Esophagus mucosa (tissue), 1 donor: Measurements from ENCODE around the gene PRKD1. TPM values are rescaled to one million over a fixed set of nuclear protein-coding genes. Genes with fewer than 3 reads are reported as not detected.
"Not testable (repeated sequence)": the region's sequence is repeated elsewhere in the genome, so short reads cannot be mapped to it uniquely, and the experiment has no call there.

Experiments used
- ATAC-seq: fragments of 200-7000 bp; cut with Tn5 transposase; one replicate; pipeline ENCODE4 v1.9.1; 2020
- total RNA-seq: library from RNA; stranded (reverse); gene quantifications from one replicate; pipeline ENCODE4 v1.2.4, GENCODE V29; 2023
- donor health status: DM: yes; HTN: yes; CAD: no.

PRKD1 gene
- total RNA-seq, 1 donor from 2014 or later: 0.56 TPM

DNA sequence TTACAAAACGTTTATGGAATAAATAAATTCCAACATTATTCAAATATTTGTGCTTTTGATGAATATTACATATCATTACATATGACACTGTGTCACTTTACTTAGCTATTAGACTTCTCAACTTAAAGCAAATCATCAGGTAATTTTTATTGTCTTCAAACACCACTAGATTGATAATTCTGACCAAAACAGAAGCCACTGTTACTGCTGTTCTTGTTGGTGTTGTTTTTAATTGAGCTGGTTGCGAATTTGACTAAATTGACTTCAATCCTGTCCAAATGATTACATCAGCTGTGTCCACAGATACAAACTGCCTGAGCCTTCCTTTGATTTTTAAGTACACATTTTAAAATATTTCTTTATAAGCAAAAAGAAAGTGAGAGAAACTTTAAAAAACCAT is 29.2 kb downstream of the PRKD1 start:
- ATAC-seq: no peak

DNA sequence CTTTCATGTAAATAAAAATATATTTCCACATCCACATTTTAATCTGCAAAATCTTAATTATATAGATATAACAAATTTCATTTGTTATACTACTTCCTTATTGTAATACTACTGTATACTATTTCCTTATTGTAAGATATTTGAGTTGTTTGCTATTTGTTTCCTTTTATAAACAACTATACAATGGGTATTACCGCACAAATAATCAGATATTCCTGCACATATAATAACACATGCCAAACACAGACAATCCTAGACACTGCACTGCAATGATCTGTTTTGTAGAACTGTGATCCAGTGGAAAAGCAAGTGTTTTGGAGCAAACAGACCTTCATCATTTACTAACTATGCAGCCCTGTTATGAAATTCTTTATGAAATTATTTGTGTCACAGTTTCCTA is 30.5 kb downstream of the PRKD1 start:
- no peak for ATAC-seq

DNA sequence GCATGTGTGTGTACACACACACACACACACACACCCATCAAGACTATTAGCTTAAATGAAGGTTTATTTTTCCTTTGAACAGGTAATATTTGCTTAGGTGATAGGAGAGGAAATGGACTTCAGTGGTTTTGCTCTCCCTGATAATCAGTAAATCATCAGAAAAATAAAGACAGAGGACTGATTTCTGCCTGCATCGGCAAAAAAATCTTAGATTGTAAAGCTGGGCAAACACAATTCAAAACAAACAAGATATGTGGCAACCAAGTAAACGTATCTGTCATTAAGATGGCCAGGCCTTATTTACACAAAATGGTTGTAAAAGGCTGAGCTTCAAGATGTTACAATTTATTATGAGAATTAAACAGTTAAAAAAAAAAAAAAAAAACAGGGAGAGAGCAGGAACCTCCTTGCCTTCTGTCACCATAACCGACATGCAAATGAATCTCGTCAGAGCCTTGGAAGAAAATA is 31.3 kb downstream of the PRKD1 start:
- no peak for ATAC-seq

DNA sequence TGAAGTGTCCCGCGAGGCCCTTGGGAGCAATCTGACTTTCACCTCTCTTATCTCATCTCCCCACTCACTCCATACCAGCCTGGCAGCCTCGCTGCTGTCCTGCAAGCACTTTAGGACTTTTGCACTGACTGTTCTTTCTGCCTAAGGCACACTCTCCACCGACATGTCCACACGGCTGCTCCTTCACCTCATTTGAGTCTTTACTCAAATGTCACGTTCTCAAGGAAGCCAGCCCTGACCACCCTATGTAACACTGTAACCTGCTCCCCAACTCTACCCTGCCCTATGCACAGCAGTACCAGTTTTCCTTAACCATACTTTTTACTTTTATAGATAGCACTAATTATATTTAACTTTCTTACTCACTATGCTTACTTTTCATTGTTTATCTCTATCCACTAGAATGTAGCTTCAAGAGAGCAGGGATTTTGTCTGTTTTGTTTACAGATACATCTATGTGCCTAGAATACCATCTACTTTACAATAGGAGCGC is 32.0 kb downstream of the PRKD1 start:
- ATAC-seq: no peak

DNA sequence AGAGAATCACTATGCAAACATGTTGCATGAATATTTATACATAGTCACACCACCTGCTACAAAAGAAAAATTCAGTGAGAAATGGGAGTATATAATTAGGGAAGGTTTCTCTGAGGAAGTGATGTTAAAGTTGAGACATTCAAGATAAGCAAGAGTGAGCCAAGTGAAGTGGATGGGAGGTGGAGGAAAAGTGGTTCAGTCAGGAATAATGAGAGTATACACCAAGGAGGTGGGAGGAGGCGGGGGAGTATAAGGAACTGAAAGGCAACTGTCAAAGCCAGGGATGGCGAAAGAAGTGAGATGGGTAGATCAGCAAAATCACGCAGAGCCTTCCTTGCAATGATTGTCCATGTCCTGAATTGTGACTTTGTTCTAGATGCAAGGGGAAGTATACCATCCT is 33.7 kb downstream of the PRKD1 start:
- no peak for ATAC-seq

DNA sequence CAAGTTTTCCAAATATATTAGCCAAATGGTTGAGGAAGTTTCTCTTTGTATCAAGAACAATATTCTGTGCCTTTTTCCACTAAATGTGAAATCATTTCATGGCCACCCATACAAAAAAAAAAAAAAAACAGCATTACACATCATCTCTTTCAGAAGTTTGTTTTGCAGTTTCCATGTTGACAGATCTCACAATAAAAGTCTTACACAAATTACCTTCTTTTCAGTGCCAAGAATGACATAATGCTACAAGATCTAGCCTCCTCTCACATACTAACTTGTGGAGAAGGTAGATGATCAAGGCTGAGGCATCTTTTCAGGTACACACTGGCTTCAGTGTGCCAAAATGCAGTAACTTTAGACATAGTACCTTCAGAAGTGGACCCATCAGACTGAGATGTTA is 35.3 kb downstream of the PRKD1 start:
- no peak for ATAC-seq

DNA sequence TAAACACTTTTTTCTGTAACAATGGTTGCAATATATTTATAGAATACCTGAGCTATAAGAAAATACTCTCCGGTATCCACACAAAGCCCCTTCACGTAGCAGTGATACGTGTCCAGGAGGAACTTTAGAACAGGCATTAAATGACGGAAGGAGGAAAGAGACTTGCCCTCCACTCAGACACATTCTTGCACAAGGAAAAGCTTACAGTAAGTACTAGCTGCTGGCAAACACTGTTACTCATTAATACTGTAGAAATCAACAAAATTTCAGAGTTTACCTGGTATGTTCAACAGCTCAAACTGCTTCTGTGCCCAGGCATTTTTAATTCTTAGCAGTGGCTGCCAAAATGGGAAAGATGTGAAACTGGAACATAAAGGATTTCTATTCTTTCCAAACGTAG is 41.7 kb downstream of the PRKD1 start:
- ATAC-seq: no peak

DNA sequence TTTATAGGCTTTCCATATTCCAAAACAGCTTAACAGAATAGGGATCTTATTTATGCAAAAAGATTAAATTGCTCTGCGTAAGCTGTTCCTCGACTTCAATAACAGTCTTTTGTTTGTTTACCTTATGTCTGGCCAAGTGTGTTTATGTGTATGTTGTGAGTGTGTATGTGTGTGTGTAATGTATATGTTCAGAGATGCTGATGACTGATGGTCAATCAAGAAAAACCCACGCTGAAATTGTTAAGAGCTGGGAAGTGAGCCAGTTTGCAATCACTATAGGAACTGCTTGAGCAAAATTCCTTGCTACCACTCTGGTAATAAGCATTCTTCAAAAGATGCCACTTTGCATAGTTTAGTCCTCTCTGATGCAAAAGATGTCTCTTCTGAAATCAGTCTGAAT is 59.6 kb downstream of the PRKD1 start:
- no peak for ATAC-seq

DNA sequence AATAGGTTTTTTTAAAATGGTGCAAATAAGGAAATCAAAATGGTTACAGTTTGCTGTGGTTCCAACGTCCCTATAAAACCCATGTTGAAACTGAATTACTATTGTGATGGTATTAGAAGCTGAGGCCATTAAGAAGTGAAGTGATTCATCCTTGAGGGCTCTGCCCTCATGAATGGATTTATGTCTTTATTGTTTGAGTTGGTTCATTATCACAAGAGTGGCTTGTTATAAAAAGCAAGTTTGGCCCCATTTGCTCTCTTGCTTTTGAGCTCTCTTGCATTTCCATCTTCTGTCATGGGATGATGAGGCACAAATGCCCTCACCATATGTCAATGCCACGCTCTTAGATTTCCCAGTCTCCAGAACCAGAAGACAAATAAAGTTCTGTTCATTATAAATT is 62.3 kb downstream of the PRKD1 start:
- ATAC-seq: no peak

DNA sequence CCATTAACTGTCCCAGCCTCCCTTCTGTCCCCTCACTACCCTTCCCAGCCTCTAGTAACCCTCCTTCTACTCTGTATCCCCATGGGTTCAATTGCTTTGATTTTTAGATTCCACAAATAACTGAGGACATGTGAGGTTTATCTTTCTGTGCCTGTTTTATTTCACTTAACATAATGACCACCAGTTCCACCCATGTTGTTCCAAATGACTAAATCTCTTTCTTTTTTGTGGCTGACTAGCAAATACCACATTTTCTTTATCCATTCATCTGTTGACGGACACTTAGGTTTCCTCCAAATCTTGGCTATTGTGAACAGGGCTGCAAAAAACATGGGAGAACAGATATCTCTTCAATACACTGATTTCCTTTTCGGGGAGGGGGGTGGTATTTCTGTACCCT is 65.7 kb downstream of the PRKD1 start:
- ATAC-seq: no peak

DNA sequence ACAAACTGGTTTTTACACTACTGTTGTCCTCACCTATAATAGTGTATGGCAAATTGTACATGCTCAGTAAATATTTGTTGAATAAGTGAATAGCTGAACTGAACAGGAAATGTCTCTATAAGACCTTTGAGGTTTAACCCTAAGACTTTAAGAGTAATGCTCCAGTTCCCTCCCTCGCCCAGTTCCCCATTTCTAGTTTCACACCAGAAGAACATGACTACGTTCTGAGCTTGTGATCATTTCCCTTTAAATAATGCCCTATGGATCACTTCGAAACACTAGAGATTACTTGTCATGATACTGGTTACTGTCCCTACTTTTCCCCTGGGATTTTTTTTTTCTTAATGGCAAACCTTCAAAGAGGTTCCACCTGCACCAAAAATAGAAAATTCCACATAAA is 69.3 kb downstream of the PRKD1 start:
- no peak for ATAC-seq

DNA sequence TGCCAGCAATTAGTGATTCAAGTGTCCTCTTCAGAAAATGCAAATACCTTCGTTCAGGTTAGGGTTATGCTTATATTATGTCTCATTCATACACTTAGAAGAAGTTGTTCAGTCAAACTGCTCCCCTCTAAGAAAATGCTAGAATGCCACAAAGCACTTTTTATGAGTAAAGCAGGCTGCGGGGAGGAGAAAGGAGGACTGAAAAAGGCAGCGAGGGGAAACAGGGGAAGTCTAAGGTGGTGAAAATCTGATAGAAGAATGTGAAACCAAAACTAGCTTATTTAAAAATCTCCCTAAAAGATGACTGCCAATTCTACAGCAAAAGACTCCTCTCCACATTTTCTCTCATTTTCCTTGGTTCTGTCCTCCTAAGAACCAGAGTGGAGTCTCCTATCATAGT is 70.1 kb downstream of the PRKD1 start:
- no peak for ATAC-seq

DNA sequence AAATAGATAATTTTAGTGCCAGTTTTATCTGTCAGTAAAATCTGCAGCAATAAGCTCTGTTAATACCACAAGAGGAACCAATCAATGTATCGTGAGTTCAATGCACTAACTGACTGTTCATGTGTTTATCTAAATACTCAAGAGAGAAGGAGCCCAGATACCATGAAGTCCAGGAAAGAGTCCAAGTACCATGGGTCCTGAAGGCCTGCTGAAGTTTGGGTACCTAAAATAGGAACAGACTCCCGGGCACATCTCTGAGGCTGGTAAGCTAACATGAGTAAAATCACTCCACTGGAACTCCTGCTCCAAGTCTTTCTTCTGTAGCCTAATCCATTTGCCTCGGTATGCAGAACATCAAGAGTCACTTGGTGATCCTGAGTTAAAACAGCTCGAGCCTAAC is 71.1 kb downstream of the PRKD1 start:
- ATAC-seq: no peak

DNA sequence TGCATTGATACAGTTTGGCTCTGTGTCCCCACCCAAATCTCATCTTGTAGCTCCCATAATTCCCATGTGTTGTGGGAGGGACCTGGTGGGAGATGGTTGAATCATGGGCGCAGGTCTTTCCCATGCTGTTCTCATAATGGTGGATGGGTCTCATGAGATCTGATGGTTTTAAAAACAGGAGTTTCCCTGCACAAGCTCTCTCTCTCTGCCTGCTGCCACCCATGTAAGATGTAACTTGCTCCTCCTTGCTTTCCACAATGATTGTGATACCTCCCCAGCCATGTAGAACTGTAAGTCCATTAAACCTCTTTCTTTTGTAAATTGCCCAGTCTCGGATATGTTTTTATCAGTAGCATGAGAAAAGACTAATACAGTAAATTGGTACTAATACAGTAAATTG is 74.0 kb downstream of the PRKD1 start:
- not testable (repeated sequence) for ATAC-seq

DNA sequence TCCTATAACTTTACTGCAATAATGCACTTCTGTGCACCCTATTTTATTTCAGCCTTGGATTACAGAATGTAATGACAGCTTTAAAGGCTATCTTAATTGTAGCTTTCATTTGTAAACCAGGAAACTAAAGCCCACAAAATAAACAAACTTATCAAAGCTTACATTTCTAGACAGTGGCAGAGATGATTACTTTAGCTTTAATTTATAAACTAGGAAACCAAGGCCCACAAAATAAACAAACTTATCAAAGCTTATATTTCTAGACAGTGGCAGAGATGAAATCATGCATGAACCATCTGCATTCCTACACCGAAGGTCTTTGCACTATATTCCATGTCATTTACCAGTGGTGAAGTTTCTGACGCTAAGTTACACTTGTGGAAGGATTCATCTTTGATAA is 74.4 kb downstream of the PRKD1 start:
- no peak for ATAC-seq

DNA sequence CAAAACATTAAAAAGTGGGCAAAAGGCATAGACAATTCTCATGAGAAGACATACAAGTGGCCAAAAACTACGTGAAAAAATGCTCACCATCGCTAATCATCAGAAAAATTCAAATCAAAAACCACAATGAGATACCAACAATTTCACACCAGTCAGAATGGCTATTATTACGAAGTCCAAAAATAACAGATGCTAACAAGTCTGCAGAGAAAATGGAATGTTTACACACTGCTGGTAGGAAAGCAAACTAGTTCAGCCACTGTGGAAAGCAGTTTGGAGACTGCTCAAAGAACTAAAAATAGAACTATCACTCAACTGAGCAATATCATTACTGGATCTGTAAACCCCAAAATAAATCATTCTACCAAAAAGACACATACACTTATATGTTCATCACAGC is 76.2 kb downstream of the PRKD1 start:
- no peak for ATAC-seq

DNA sequence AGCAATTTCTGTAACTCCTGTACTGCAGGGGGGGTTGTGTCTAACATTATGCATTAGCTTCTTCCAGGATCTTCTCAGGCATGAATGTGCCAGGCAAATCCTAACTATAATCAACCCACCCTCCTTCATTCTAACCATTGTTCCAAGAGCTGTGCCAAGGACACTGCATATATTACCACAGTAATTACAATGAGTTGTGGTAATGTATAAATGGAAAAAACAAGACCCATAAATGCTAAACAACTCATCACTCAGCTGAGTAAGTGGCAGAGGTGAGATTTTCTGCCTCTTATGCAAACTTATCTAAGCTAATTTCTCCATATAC is 80.6 kb downstream of the PRKD1 start:
- no peak for ATAC-seq

DNA sequence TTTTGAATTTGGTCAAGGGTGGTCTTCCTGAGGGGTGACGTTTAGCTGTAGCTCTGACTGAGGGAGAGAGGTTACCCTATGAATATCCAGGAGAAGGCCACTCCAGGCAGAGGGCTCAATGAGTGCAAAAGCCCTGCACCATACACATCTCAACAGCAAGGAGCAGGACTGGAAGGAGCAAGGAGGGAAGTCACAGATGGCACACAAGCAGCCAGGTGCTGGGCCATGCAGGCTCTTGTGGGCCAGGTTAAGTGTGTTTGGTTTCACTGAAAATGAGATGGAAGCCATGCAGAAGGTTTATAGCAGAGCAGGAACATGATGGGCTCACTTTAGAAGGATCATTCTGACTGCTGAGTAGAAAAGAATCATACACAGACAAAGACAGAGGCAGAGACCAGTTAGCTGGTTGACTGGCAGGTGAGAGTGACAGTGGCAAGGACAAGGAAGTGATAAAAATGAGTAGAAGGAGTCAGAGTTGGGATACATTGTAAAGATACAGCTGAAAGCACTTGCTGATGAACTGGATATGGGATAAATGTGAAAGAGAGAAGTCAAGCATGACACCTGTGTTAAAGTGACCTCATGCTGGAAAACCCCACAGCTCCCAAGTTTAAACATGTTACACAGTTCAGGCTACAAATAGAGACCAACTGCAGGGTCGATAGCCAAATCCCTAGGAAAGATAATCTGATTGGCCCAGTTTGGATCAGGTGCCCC is 81.2 kb downstream of the PRKD1 start:
- no peak for ATAC-seq

DNA sequence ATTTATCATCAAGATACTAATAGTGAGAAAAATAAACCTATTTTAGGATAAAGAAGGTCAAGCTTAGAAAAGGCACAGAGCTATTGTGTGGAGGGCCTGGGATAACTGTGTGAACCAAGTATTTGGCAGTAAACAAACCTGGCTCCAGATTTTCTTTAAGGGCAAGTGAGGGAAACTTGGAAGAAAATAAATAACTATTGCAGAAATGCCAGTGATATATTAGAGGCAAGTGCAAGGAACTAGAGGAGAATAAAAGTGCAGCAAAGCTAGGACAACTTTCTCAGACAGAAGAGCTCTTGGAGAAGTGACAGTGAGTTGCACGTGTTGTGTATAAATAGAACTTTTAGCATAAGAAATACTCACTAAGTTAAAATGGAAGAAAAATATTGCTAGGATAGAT is 83.7 kb downstream of the PRKD1 start:
- no peak for ATAC-seq

DNA sequence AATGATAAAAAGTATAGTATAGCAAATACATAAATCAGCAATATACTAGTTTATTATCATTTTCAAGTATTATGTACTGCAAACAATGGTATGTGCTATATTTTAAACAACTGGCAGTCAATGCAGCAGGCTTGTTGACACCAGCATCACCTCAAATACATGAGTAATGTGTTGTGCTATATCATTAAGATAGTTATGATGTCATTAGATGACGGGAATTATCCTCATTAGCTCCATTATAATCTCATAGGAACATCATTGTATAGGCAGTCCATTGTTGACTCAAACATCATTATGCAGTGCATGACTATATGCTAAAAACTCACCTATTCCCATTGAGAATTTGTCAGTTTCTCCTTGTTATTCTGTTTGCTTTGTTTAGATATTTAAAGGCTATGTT is 85.4 kb downstream of the PRKD1 start:
- ATAC-seq: no peak

DNA sequence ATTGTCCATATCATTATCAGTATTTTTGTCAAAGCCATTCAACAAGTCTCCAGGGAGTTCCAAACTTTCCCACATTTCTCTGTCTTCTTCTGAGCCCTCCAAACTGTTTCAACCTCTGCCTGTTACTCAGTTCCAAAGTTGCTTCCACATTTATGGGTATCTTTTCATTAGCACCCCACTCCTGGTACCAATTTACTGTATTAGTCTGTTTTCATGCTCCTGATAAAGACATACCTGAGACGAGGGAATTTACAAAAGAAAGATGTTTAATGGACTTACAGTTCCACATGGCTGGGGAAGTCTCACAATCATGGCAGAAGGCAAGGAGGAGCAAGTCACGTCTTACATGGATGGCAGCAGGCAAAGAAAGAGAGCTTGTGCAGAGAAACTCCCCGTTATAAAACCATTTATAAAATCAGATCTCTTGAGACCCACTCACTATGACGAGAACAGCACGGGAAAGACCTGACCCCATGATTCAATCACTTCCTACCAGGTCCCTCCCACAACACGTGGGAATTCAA is 87.2 kb downstream of the PRKD1 start:
- not testable (repeated sequence) for ATAC-seq

DNA sequence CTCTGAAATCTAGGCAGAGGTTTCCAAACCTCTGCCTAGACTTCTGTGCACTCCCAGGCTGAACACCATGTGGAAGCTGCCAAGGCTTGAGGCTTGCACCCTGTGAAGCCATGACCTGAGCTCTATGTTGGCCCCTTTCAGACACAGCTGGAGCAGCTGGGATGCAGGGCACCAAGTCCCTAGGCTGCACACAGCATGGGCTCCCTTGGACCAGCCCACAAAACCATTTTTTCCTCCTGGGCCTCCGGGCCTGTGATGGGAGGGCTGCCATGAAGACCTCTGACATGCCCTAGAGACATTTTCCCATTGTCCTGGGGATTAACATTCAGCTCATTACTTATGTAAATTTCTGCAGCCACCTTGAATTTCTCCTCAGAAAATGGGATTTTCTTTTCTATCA is 88.0 kb downstream of the PRKD1 start:
- not testable (repeated sequence) for ATAC-seq

DNA sequence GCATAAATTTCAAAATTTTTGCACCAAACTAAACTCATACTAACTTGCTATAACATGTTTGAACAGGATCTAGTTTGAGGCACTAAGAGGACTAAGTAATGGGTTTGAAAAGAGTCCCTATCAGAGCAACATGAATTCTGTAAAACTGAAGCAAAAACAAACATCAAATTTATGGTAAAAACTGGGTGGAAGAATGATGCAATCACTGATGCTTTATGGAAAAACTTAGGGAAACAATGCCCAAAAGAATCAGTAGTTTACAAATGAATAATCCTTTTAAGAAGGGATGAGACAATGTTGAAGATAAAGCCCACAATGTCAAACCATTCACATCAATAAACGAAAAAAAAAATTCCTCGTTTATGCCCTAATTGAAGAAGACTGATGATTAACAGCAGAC is 88.9 kb downstream of the PRKD1 start:
- no peak for ATAC-seq

DNA sequence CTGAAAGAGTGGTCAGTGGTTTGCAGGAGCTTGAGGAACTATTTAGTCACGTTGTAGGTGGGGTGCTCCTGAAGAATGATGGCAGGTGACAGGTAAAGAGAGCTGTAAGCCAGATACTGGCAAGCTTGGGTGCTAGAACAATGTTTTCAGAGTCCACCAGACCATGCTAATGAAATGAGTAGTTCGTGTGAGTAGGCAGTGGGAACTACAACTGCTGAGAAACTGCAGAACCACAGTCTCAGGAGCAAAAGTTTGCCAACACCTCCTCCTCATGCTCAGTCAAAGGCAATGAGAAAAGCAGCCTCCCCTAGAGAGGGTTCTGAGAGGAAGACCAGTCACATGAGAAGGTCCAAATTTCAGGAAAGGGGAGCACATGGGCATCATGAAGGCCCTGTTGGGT is 91.3 kb downstream of the PRKD1 start:
- no peak for ATAC-seq

DNA sequence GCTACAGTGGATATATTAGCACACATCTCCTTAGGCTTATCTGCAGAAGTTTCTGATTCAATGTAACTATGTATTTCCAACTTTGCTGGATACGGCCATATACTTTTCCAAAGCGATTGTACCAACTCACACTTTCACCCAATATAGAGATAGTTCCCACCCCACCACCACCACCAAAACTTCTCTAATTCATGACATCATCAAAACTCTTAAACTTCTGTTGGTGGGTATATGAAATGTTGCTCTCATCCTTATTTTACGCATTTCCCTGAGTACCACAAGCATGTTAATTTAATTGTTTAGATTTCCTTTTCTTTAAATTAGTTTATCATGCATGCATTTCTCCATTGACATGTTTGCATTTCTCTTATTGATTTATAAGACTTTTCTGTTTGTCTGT is 95.6 kb downstream of the PRKD1 start:
- ATAC-seq: no peak
